H1 (cell line): ENCODE data around the gene TMEM255A. TPM values are rescaled to one million over a fixed set of nuclear protein-coding genes. Genes with fewer than 3 reads are reported as not detected.

Experiments
- CTCF ChIA-PET: fragments of 300-600 bp; sonication (Branson Sonifier 250); formaldehyde crosslinking; loops from one replicate; lab custom pipeline; 2021; ENCODE audit not compliant: partially characterized antibody; lab: Charles Lee
- POLR2A ChIA-PET: fragments of 300-600 bp; sonication (Branson Sonifier 250); formaldehyde crosslinking; loops from one replicate; lab custom pipeline; 2021; ENCODE audit warnings: inconsistent platforms; ENCODE audit not compliant: partially characterized antibody; lab: Charles Lee
- DNase-seq, 2 experiments: peaks; one replicate each; pipeline versions ENCODE4 v3.0.0 to v3.0.0-alpha.2; 2010 to 2022; ENCODE audit warnings: low spot score in 2 of 2, low read depth in 1 of 2, mixed read lengths in 1 of 2
- FAIRE-seq: peaks from 2 replicates; lab custom pipeline; 2011; peaks lifted over from hg19 to GRCh38; lab: Jason Lieb, UNC
- H2AFZ ChIP-seq: 2 replicates; pipeline ENCODE4 v1.8.1; 2012; ENCODE audit warnings: low read length, inconsistent platforms
- H2AK5ac ChIP-seq: 2 replicates; pipeline ENCODE4 v1.6.1; 2013; ENCODE audit warnings: low read depth, low read length
- H2BK120ac ChIP-seq: replicated peaks from 2 replicates; pipeline ENCODE3; 2013; ENCODE audit warnings: low read depth, low read length, inconsistent platforms
- H2BK12ac ChIP-seq: 2 replicates; pipeline ENCODE4 v1.6.1; 2013; ENCODE audit warnings: low read depth, low read length
- H2BK15ac ChIP-seq: 2 replicates; pipeline ENCODE4 v1.6.1; 2013; ENCODE audit warnings: low read length
- H2BK20ac ChIP-seq: 2 replicates; pipeline ENCODE4 v1.6.1; 2013; ENCODE audit warnings: low read length
- H2BK5ac ChIP-seq: 2 replicates; pipeline ENCODE4 v1.6.1; 2013; ENCODE audit warnings: low read depth, low read length
- H3K14ac ChIP-seq: 2 replicates; pipeline ENCODE4 v1.6.1; 2013; ENCODE audit warnings: inconsistent platforms; ENCODE audit not compliant: insufficient read length
- H3K18ac ChIP-seq: 2 replicates; pipeline ENCODE4 v1.6.1; 2013; ENCODE audit warnings: low read length; ENCODE audit errors: extremely low read depth
- H3K23ac ChIP-seq: 2 replicates; pipeline ENCODE4 v1.6.1; 2013; ENCODE audit warnings: inconsistent platforms; ENCODE audit not compliant: insufficient read length
- H3K23me2 ChIP-seq: 2 replicates; pipeline ENCODE4 v1.6.1; 2013; ENCODE audit warnings: low read depth, low read length
- H3K27ac ChIP-seq: 2 replicates; pipeline ENCODE4 v1.6.1; 2011; ENCODE audit warnings: low read depth, low read length, inconsistent platforms
- H3K27me3 ChIP-seq, 4 experiments: replicated peaks in 1 of 4; 1 replicate in 1 of 4; 2 replicates in 3 of 4; pipeline versions ENCODE4 v1.6.1 to v1.8.1; 2011 to 2013; ENCODE audit warnings: low read length in 3 of 4, mild to moderate bottlenecking in 3 of 4, inconsistent platforms in 2 of 4, mixed read lengths in 2 of 4, moderate library complexity in 1 of 4; ENCODE audit not compliant: control insufficient read depth in 3 of 4, insufficient read depth in 3 of 4; ENCODE audit errors: extremely low read depth in 1 of 4
- H3K36me3 ChIP-seq, 4 experiments: 2 replicates each; pipeline versions ENCODE4 v1.6.1 to v1.8.1; 2011 to 2013; ENCODE audit warnings: mild to moderate bottlenecking in 4 of 4, low read length in 3 of 4, moderate library complexity in 2 of 4, control low read depth in 1 of 4, inconsistent platforms in 1 of 4; ENCODE audit not compliant: insufficient read depth in 4 of 4, control insufficient read depth in 2 of 4
- H3K4ac ChIP-seq: replicated peaks from 2 replicates; pipeline ENCODE3; 2013; ENCODE audit warnings: low read length, low read depth, mixed read lengths, inconsistent platforms; ENCODE audit not compliant: insufficient read length
- H3K4me1 ChIP-seq, 4 experiments: replicated peaks in 1 of 4; 1 replicate in 1 of 4; 2 replicates in 3 of 4; pipeline versions ENCODE4 v1.6.1 to v1.8.1; 2011 to 2013; ENCODE audit warnings: low read length in 3 of 4, inconsistent platforms in 2 of 4, mixed read lengths in 1 of 4; ENCODE audit not compliant: insufficient read depth in 4 of 4, control insufficient read depth in 3 of 4
- H3K4me2 ChIP-seq, 2 experiments: 2 replicates each; pipeline versions ENCODE4 v1.6.1 to v1.8.1; 2011 to 2013; ENCODE audit warnings: low read depth in 2 of 2, low read length in 2 of 2, control low read depth in 1 of 2, inconsistent platforms in 1 of 2, mild to moderate bottlenecking in 1 of 2; ENCODE audit not compliant: insufficient read depth in 1 of 2
- H3K4me3 ChIP-seq, 4 experiments: fragments of 200-600, 300-600 bp in 1 of 4; sonication (generic), shearing (Covaris generic), sonication (Bioruptor Twin) in 1 of 4; 2 replicates each; pipeline versions ENCODE4 v1.5.1 to v1.8.1; 2011 to 2016; ENCODE audit warnings: low read length in 4 of 4, low read depth in 3 of 4, control low read depth in 2 of 4, inconsistent platforms in 2 of 4, mild to moderate bottlenecking in 2 of 4, mixed read lengths in 1 of 4, moderate library complexity in 1 of 4; ENCODE audit not compliant: insufficient read depth in 2 of 4; ENCODE audit errors: extremely low read depth in 1 of 4
- H3K56ac ChIP-seq: replicated peaks from 2 replicates; pipeline ENCODE3; 2013; ENCODE audit warnings: low read depth, mild to moderate bottlenecking, mixed read lengths, low read length, inconsistent platforms; ENCODE audit not compliant: insufficient read length
- H3K79me1 ChIP-seq: 2 replicates; pipeline ENCODE4 v1.6.1; 2013; ENCODE audit warnings: low read depth, low read length, control low read depth
- H3K79me2 ChIP-seq, 2 experiments: 2 replicates each; pipeline versions ENCODE4 v1.6.1 to v1.8.1; 2012 to 2013; ENCODE audit warnings: low read length in 2 of 2, mild to moderate bottlenecking in 2 of 2, inconsistent platforms in 1 of 2; ENCODE audit not compliant: insufficient read depth in 2 of 2, control insufficient read depth in 1 of 2
- H3K9ac ChIP-seq, 4 experiments: replicated peaks in 1 of 4; 1 replicate in 1 of 4; 2 replicates in 3 of 4; pipeline versions ENCODE4 v1.6.1 to v1.8.1; 2011 to 2013; ENCODE audit warnings: low read depth in 3 of 4, low read length in 3 of 4, control low read depth in 2 of 4, mild to moderate bottlenecking in 2 of 4, moderate library complexity in 2 of 4, inconsistent platforms in 1 of 4; ENCODE audit errors: extremely low read depth in 1 of 4
- H3K9me3 ChIP-seq, 2 experiments: 2 replicates each; pipeline versions ENCODE4 v1.6.1 to v1.8.1; 2012 to 2013; ENCODE audit warnings: mild to moderate bottlenecking in 2 of 2, moderate library complexity in 2 of 2, control low read depth in 1 of 2, inconsistent platforms in 1 of 2, low read depth in 1 of 2, low read length in 1 of 2, mixed read lengths in 1 of 2; ENCODE audit not compliant: insufficient read depth in 2 of 2
- H4K20me1 ChIP-seq, 2 experiments: replicated peaks in 1 of 2; 2 replicates each; pipeline versions ENCODE3 to v1.8.1; 2011 to 2013; ENCODE audit warnings: inconsistent platforms in 2 of 2, low read length in 2 of 2, mild to moderate bottlenecking in 1 of 2; ENCODE audit not compliant: insufficient read depth in 2 of 2, control insufficient read depth in 1 of 2
- H4K5ac ChIP-seq: 2 replicates; pipeline ENCODE4 v1.6.1; 2013; ENCODE audit warnings: low read length, low read depth, mixed read lengths, inconsistent platforms; ENCODE audit not compliant: insufficient read length
- H4K8ac ChIP-seq: 2 replicates; pipeline ENCODE4 v1.8.0; 2013; ENCODE audit warnings: mild to moderate bottlenecking, moderate library complexity, low read length, inconsistent platforms; ENCODE audit not compliant: insufficient read depth; ENCODE audit errors: extremely low read depth
- H4K91ac ChIP-seq: replicated peaks from 2 replicates; pipeline ENCODE3; 2013; ENCODE audit warnings: low read length, mixed read lengths, inconsistent platforms; ENCODE audit not compliant: insufficient read length
- ASH2L ChIP-seq: fragments of 200-600, 300-600 bp; sonication (generic); IDR thresholded peaks from one replicate; pipeline ENCODE4 v1.7.1; 2017; ENCODE audit warnings: low read length
- ATF2 ChIP-seq: IDR thresholded peaks from 2 replicates; pipeline ENCODE4 v1.6.1; 2012; ENCODE audit warnings: low read length, inconsistent platforms
- ATF3 ChIP-seq: IDR thresholded peaks from 2 replicates; pipeline ENCODE4 v1.6.1; 2011; ENCODE audit warnings: low read depth, mild to moderate bottlenecking, low read length; ENCODE audit not compliant: insufficient read depth
- BRCA1 ChIP-seq: IDR thresholded peaks from 2 replicates; pipeline ENCODE4 v1.6.1; 2012; ENCODE audit warnings: low read depth, low read length, improper control_type of control experiment
- E2F6 ChIP-seq: IDR thresholded peaks from 2 replicates; pipeline ENCODE4 v1.6.1; 2012; ENCODE audit warnings: inconsistent platforms
- RAD21 ChIP-seq, 2 experiments: IDR thresholded peaks in 1 of 2; conservative IDR thresholded peaks in 1 of 2; 2 replicates each; pipeline ENCODE4 v1.6.1; 2011; ENCODE audit warnings: low read depth in 2 of 2, low read length in 2 of 2, improper control_type of control experiment in 1 of 2, inconsistent platforms in 1 of 2, mild to moderate bottlenecking in 1 of 2, moderate library complexity in 1 of 2
- SIX5 ChIP-seq: IDR thresholded peaks from 2 replicates; pipeline ENCODE4 v1.6.1; 2011; ENCODE audit warnings: mild to moderate bottlenecking, low read depth, low read length
- SP2 ChIP-seq: IDR thresholded peaks from 2 replicates; pipeline ENCODE4 v1.6.1; 2012; ENCODE audit warnings: mild to moderate bottlenecking, low read length, inconsistent platforms
- TBP ChIP-seq: IDR thresholded peaks from 2 replicates; pipeline ENCODE4 v1.6.1; 2011; ENCODE audit warnings: low read depth, low read length, improper control_type of control experiment
- WGBS, 2 experiments: shearing (Covaris generic) in 1 of 2; methylation state at CpG; one replicate each; pipeline versions ENCODE4 v1.1.6 to v1.1.7; 2013 to 2015; ENCODE audit warnings: low lambda C conversion rate in 2 of 2, mixed read lengths in 2 of 2, inconsistent platforms in 1 of 2, low coverage in 1 of 2, missing lambda C conversion rate in 1 of 2; ENCODE audit not compliant: insufficient replicate concordance in 2 of 2, insufficient coverage in 1 of 2, insufficient read length in 1 of 2; ENCODE audit errors: extremely low coverage in 1 of 2, missing lambda C conversion rate in 1 of 2; 5-methylcytosine and 5-hydroxymethylcytosine counted together
- polyA plus RNA-seq, 7 experiments: library from polyadenylated mRNA; depleted of rRNA in 3 of 7; stranded (reverse) in 5 of 7; unstranded in 2 of 7; fragments of >200 nt in 5 of 7; fragments of 200-250 nt in 2 of 7; gene quantifications; 1 replicate in 5 of 7; 2 replicates in 1 of 7; 4 replicates in 1 of 7; pipeline versions ENCODE4 v1.2.1 to v1.2.3, GENCODE V29; 2011 to 2013; ENCODE audit warnings: missing spikeins in 2 of 7, mixed read lengths in 2 of 7
- total RNA-seq: library from RNA; stranded (reverse); fragmentation: NEBNext Ultra II Directional; extraction: Animal tissue kit (Norgen Biotek cat#: 25700); gene quantifications from 2 replicates; pipeline ENCODE4 v1.2.1, GENCODE V29; 2021

The TMEM255A gene
- total and polyA plus RNA-seq, 2 of the 8 experiments (the other 6 are each of a cell fraction or from before 2014, with no cell fraction given): 0.73 to 2.3 TPM

GRCh38 chrX:120244735-120245498, 66.3 kb downstream of the TMEM255A start:
- Histone ChIP-seq H3K23me2 (peaks cover 5% of the 10 kb centered on the region; the same call in 1 of the 2 replicates), H2AK5ac (no peak overlapping the region), H3K4me2 (peak overlapping the region; percentile 65 to 86), H3K14ac (no peak overlapping the region), H4K20me1 (no peaks in the 10 kb centered on the region), H3K27ac (peak overlapping the region; percentile 60), H2AFZ (peak overlapping the region; percentile 100), H3K79me1 (no peaks in the 10 kb centered on the region), H3K9ac (peak overlapping the region; percentile 38 to 87 (median 70)), H3K18ac (no peak overlapping the region; the same call in 1 of the 2 replicates), H3K36me3 (no peaks in the 10 kb centered on the region), H3K56ac (no peak overlapping the region), H2BK20ac (no peak overlapping the region), H2BK15ac (no peak overlapping the region), H2BK120ac (no peak overlapping the region), H3K4ac (no peak overlapping the region), H3K79me2 (peaks cover 0 to 17% of the 10 kb centered on the region in 2 experiments; a peak in 2 of 4 replicates), H4K5ac (peak overlapping the region; percentile 23), H2BK5ac (no peak overlapping the region; the same call in 1 of the 2 replicates), H3K4me3 (peak overlapping the region; percentile 71 to 83 (median 74)), H2BK12ac (no peak overlapping the region), H3K9me3 (no peaks in the 10 kb centered on the region), H3K27me3 (no peaks in the 10 kb centered on the region; a peak in 2 of 7 replicates), H3K23ac (no peak overlapping the region), H4K8ac (peak overlapping the region; percentile 93), H4K91ac (no peak overlapping the region), H3K4me1 (no peaks in the 10 kb centered on the region)
- 6% methylated on average over 29 of the region's 43 CpGs; no CpG with 5 or more reads in 1 of the 2 experiments for WGBS, 2 experiments
- DNase-seq (peak in 1 of 2 experiments; percentile 63), FAIRE-seq (peak; percentile 87)
- CTCF ChIA-PET: interaction anchor here (0.7 kb wide), 1 partner anchor 31 kb away, joined by 3 read pairs; no protein-coding TSS in a partner anchor
- POLR2A ChIA-PET: no interaction called here
- TF ChIP-seq ATF3 (no peak), ASH2L (peak; percentile 94), BRCA1 (no peak), SP2 (no peak), RAD21 (IDR thresholded peaks at IDR 0.05 in 1 of 2, conservative IDR thresholded peaks at IDR 0.05 in 1 of 2; ENCODE audit: low read depth in 2 of 2, low read length in 2 of 2) (no peak), ATF2 (no peak), E2F6 (no peak), TBP (peak; percentile 63), SIX5 (peak; percentile 4; the same call in 1 of the 2 replicates)
